GM19240 (cell line): ENCODE measurements around the gene LRRC26.

Experiments
- DNase-seq: peaks from one replicate; pipeline ENCODE4 v3.0.0; 2011; ENCODE audit warnings: low spot score; ENCODE audit not compliant: insufficient read length

Gene LRRC26

GRCh38 chr9:137152844-137153405 is 16.9 kb downstream of the LRRC26 start:
- DNase-seq: no peak

GRCh38 chr9:137150617-137151457 is 19.0 kb downstream of the LRRC26 start:
- DNase-seq: peak; percentile 88

DNA sequence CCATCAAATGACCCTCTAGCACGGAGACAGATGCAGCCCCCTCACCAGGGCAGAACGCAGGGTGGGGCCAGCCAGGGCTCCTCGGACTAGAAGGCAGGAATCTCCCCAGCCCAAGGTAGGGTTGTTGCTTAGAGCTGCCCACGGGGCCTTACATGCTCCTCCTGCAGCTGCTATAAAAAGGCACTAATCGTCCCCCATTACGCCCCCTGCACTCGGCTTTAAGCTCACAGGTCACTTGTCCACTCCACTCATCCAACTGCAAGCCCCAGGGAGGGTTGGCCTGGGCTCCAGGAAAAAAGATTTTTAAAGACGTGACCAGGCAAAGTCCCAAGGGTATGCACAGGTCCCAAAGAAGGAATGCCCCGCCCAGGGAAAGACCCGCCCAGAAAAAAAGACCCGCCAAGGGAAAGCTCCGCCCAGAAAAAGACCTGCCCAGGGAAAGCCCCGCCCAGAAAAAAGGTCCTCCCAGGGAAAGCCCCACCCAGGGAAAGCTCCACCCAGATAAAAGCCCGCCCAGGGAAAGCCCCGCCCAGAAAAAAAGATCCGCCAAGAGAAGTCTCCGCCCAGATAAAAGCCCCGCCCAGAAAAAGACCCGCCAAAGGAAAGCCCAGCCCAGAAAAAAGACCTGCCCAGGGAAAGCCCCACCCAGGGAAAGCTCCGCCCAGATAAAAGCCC is 19.8 kb downstream of the LRRC26 start:
- peak; percentile 79 for DNase-seq

- no peak for DNase-seq
These were observed 20.5 kb downstream of the LRRC26 start for GRCh38 chr9:137149363-137149762.

DNA sequence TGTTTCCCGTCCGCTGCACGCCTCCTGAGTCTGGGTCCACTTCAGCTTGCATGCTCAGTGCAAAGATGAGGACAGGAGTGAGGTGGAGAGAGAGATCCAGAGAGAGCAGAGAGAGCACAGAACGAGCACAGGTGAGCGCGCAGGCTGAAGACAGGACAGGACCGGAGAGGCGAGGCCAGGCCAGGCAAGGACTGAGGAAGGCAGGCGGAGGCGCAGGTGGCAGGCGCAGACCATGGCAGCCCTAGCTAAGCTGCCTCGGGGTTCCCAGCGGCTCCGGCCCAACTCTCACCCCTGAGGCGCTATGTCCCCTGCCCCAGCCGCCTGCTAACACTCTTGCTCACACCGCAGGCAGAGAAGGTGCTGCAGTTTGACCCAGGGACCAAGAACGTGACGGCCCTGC is 21.2 kb downstream of the LRRC26 start:
- DNase-seq: no peak

DNA sequence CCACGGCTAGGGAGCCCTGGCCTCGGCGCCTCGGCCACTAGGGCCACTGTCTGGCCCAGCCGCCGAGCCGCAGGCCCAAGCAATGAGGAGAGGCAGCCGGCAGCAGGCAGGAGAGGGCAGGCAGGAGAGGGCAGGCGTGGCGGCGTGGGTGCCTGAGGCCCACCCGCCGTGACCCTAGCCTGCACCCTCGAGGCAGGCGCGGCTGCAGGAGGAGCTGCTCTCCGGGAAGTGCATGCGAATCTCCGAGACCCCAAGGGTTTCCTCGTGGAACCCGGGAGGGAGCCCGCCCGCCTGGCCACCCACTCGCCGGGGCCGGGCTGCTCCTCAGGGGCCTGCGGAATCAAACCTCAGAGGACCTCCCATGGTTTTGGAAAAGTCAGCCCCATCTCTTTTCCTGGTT is 21.6 kb downstream of the LRRC26 start:
- DNase-seq: no peak

DNA sequence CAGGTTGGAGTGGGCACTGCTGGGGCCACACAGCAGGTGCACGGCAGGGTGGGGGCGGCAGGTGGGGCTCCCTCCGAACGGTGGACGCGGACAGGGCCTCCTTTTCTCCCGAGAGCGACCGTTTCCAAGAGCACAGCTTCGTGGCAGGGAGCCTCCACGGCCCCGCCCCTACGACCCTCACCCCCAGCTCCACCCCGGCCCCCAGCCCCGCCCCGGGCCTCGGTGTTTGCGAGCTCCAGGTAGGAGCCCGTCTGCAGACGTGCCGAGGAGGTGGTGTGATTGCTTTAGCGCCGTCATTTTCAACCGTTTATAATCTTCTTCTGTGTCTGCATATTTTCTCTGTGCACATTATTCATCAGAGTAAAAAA is 22.1 kb downstream of the LRRC26 start:
- no peak for DNase-seq

- DNase-seq: no peak
These were observed 22.6 kb downstream of the LRRC26 start for GRCh38 chr9:137147091-137147792.

DNA sequence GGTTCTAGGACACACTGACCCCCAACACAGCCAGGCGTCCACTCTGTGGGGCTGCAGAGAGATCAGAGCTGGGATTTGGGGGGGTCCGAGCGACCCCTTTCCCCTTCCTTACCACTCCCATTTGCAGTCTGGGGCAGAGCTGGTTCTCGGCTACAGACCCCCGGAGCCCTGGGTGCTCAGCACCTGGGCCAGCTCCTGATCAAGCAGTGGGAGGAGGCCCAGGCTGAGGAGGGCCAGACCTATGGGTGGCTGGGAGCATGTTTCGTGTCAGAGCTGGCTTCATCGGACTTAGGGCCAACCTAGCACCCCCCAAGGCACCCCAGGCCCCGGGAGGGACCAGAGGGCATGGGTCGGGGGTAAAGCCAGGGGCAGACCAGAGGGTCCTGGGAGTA is 23.3 kb downstream of the LRRC26 start:
- no peak for DNase-seq

DNA sequence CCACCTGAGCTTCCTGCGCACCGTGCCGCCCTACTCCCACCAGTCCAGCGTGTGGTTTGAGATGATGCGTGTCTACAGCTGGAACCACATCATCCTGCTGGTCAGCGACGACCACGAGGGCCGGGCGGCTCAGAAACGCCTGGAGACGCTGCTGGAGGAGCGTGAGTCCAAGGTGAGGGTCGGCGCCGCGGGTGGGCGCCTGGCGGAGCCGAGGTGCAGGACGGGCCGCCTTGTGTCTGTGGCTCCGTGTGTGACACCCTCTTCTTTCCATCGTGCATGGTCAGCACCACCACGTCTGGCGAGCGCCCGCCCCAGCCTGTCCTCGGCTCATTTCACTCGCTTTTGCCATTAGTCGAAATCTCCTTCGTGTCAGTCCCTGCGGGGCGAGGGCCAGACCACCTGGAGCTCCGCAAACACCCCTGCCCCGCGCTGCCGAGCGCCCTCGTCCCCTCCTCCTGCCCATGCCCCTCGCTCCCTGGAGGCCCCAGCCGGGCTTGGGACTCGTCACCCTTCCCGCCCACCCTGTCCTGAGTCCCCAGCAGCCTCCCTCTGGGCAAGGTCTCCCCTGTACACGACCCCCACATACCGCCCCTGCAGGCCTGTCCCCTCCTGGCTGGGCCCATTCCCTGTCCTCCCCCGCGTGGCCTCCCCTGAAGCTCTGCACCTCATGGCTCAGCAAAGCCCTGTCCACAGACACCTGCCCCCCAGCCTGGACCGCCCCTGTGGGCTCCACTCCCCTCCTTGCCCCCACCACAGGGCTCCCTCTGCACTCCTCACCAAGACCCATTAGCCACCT is 23.9 kb downstream of the LRRC26 start:
- DNase-seq: no peak

GRCh38 chr9:137143459-137143858 is 26.4 kb downstream of the LRRC26 start:
- DNase-seq: no peak

DNA sequence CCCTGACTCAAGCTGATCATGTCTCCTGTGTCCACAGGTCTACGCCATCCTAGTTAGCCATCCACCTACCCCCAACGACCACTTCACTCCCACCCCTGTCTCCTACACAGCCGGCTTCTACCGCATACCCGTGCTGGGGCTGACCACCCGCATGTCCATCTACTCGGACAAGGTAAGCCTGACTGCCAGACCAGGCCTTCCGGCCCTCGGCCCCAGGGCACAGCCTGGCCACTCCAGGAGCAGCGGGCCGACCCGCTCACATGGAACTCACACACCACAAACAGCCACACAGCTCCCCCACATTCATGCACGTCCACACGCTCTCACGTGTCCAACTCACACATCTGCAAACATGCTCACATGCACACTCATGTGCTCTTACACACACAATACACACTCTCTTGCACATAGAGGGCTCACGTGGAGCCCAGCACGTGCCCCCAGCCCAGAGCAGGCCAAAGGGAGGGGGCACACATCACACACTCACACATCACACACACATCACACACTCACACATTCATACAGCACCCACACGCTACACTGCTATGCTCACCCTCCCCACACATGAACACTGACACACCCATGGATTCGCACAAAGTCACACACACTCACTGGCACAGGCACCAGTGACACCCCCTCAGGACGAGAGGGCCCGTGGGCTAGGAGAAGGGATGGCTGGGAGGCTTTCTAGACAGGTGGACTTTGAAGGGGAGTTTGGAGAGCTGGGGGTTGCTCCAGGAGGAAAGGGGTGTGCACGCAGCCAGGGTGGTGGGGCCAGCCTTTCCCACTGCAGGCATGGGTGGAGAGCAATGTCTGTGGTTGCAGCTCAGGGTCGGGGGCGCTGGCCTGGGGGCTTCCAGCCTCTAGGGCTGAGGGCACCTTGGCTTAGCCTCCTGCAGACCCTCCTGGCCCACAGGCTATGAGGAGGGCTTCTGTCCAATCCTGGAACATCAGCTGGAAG is 27.6 kb downstream of the LRRC26 start:
- no peak for DNase-seq

- DNase-seq: no peak
These were observed 28.6 kb downstream of the LRRC26 start for GRCh38 chr9:137141050-137141810.

GRCh38 chr9:137140151-137141012 is 29.5 kb downstream of the LRRC26 start:
- DNase-seq: no peak

DNA sequence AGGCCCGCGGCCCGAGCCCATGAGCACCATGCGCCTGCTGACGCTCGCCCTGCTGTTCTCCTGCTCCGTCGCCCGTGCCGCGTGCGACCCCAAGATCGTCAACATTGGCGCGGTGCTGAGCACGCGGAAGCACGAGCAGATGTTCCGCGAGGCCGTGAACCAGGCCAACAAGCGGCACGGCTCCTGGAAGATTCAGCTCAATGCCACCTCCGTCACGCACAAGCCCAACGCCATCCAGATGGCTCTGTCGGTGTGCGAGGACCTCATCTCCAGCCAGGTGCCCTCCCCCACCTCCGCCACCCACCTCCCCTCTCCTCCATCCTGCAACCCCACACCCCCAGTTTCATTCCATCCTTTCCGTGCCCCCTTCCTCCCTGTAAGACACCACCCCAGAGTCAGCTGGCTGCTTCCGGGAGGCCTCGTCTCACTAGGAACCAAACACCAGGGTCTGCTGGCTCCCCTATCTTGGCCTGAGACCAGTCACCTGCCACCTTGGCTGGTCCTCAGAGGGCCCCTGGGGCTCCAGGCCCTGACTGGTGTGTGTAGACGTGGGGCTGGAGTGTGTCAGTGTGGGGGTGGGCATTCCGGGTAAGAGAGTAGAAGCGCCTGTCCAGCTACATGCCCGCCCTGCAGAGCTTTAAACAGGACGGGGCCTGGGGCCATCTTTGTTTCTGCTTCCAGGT is 30.2 kb downstream of the LRRC26 start:
- no peak for DNase-seq

DNA sequence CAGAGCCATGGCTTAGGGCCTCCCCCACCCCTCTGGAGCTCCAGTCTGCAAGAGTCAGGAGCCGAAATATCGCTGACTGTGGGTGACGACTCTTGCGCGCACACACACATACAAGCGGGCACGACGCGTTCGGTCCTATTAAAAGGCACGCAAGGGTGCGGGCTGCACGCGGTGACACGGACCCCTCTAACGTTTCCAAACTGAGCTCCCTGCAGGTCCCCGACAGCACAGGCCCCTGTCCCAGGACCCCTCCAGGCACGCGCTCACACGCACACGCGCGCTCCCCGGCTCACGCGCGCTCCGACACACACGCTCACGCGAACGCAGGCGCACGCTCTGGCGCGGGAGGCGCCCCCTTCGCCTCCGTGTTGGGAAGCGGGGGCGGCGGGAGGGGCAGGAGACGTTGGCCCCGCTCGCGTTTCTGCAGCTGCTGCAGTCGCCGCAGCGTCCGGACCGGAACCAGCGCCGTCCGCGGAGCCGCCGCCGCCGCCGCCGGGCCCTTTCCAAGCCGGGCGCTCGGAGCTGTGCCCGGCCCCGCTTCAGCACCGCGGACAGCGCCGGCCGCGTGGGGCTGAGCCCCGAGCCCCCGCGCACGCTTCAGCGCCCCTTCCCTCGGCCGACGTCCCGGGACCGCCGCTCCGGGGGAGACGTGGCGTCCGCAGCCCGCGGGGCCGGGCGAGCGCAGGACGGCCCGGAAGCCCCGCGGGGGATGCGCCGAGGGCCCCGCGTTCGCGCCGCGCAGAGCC is 31.0 kb downstream of the LRRC26 start, which contains the start of gene GRIN1:
Gene GRIN1 (plus strand): TSS at position 433 of the 746 bp plus-strand sequence. CDS start 333 bp downstream, outside the sequence.
- DNase-seq: no peak
